HG03097 (cell line): Measurements from ENCODE around the gene ANKFY1.

Source experiments
- ATAC-seq: cut with Tn5 transposase; IDR thresholded peaks from one replicate; pipeline ENCODE4 v1.9.1; 2021; ENCODE audit not compliant: unreplicated experiment, low FRiP score

Gene ANKFY1

GRCh38 chr17:4136373-4136772 is 127.4 kb downstream of the ANKFY1 start:
- ATAC-seq = no peak

- no peak for ATAC-seq
These were observed 128.3 kb downstream of the ANKFY1 start for GRCh38 chr17:4135489-4135888.

GRCh38 chr17:4134721-4135120 is 129.1 kb downstream of the ANKFY1 start:
- no peak for ATAC-seq

GRCh38 chr17:4130715-4131114 is 133.1 kb downstream of the ANKFY1 start:
- no peak for ATAC-seq

- no peak for ATAC-seq
These were observed 136.2 kb downstream of the ANKFY1 start for GRCh38 chr17:4127555-4127954.

- no peak for ATAC-seq
These were observed 138.2 kb downstream of the ANKFY1 start for GRCh38 chr17:4125552-4125951.

- no peak for ATAC-seq
These were observed 138.8 kb downstream of the ANKFY1 start for GRCh38 chr17:4124999-4125398.

- no peak for ATAC-seq
These were observed 143.4 kb downstream of the ANKFY1 start for GRCh38 chr17:4120332-4120731.

- no peak for ATAC-seq
These were observed 144.5 kb downstream of the ANKFY1 start for GRCh38 chr17:4119299-4119698.

- ATAC-seq = no peak
These were observed 145.6 kb downstream of the ANKFY1 start for GRCh38 chr17:4118015-4118743.

- no peak for ATAC-seq
These were observed 147.3 kb downstream of the ANKFY1 start for GRCh38 chr17:4116516-4116915.
